GM20000 (cell line): Measurements from ENCODE around the gene KIAA1671.

ENCODE experiments used
- DNase-seq: peaks from one replicate; pipeline ENCODE4 v3.0.0; 2012; ENCODE audit warnings: low spot score
- CTCF ChIP-seq: IDR thresholded peaks from 2 replicates; pipeline ENCODE4 v1.5.1; 2012; ENCODE audit warnings: mild to moderate bottlenecking, control low read depth; ENCODE audit errors: extremely low read depth, missing control alignments

Gene KIAA1671

GRCh38 chr22:24928322-24928721 lies 24.2 kb upstream of the KIAA1671 start:
- DNase-seq: no peak
- no peak for TF ChIP-seq CTCF

GRCh38 chr22:24930678-24931077 lies 21.8 kb upstream of the KIAA1671 start:
- no peak for TF ChIP-seq CTCF

GRCh38 chr22:24935771-24936483 lies 16.6 kb upstream of the KIAA1671 start:
- no peak for DNase-seq

More at GRCh38 chr22:24930678-24931077, 21.8 kb upstream of the KIAA1671 start:
- no peak for DNase-seq

GRCh38 chr22:24937114-24937513 lies 15.4 kb upstream of the KIAA1671 start:
- DNase-seq: no peak
- no peak for TF ChIP-seq CTCF

More at GRCh38 chr22:24935771-24936483, 16.6 kb upstream of the KIAA1671 start:
- no peak for TF ChIP-seq CTCF

- DNase-seq: peak; percentile 69
These were observed 13.7 kb upstream of the KIAA1671 start for GRCh38 chr22:24938741-24939341.

GRCh38 chr22:24942301-24942700 lies 10.2 kb upstream of the KIAA1671 start:
- no peak for DNase-seq
- TF ChIP-seq CTCF: no peak

More at GRCh38 chr22:24938741-24939341, 13.7 kb upstream of the KIAA1671 start:
- peak; percentile 50 for TF ChIP-seq CTCF

- DNase-seq: no peak
- no peak for TF ChIP-seq CTCF
These were observed 8.1 kb upstream of the KIAA1671 start for GRCh38 chr22:24944217-24944937.
